Measurements from ENCODE around the gene TMEM109.
A peak's percentile ranks its signal among the peaks of the same experiment; 100 is the strongest.

The TMEM109 gene

GRCh38 chr11:60871378-60872061 lies 42.4 kb upstream of the TMEM109 start:
- peak; percentile 16 for TF ChIP-seq CTCF (IDR thresholded peaks at IDR 0.05)
- no peak overlapping the region for H3K9ac ChIP-seq
- peak overlapping the region; percentile 29 for H3K4me3 ChIP-seq (ENCODE audit: low read depth, low read length)
- H3K27me3 ChIP-seq (ENCODE audit: control insufficient read depth, insufficient read depth, low read length): no peaks in the 10 kb centered on the region
- peak overlapping the region; percentile 24 for H3K4me2 ChIP-seq (ENCODE audit: low read length)
- H3K4me1 ChIP-seq: peaks cover 63% of the 10 kb centered on the region
- no peak overlapping the region for H2AFZ ChIP-seq
- H3K27ac ChIP-seq: peak overlapping the region; percentile 99
- H3K79me2 ChIP-seq: peaks cover 6% of the 10 kb centered on the region
- no peaks in the 10 kb centered on the region for H3K9me3 ChIP-seq (ENCODE audit: control insufficient read depth, low read length)
- no peaks in the 10 kb centered on the region for H3K36me3 ChIP-seq (ENCODE audit: control insufficient read depth, insufficient read depth, low read length)

- Histone ChIP-seq H3K27me3 (ENCODE audit: control insufficient read depth, insufficient read depth, low read length) (no peaks in the 10 kb centered on the region), H3K9ac (no peak overlapping the region), H2AFZ (no peak overlapping the region), H3K9me3 (ENCODE audit: control insufficient read depth, low read length) (no peaks in the 10 kb centered on the region), H3K4me3 (ENCODE audit: low read depth, low read length) (no peak overlapping the region), H3K4me2 (ENCODE audit: low read length) (peak overlapping the region; percentile 54), H3K79me2 (peaks cover 6% of the 10 kb centered on the region), H3K4me1 (peaks cover 61% of the 10 kb centered on the region), H3K27ac (peak overlapping the region; percentile 99), H3K36me3 (ENCODE audit: control insufficient read depth, insufficient read depth, low read length) (no peaks in the 10 kb centered on the region)
- no peak for TF ChIP-seq CTCF (IDR thresholded peaks at IDR 0.05)
Observed at GRCh38 chr11:60872124-60872960, 41.6 kb upstream of the TMEM109 start.

GRCh38 chr11:60872961-60873524 lies 40.9 kb upstream of the TMEM109 start:
- peaks cover 6% of the 10 kb centered on the region for H3K79me2 ChIP-seq
- H3K4me1 ChIP-seq: peaks cover 57% of the 10 kb centered on the region
- H3K9ac ChIP-seq: no peak overlapping the region
- H3K27ac ChIP-seq: peak overlapping the region; percentile 99
- no peak overlapping the region for H3K4me3 ChIP-seq (ENCODE audit: low read depth, low read length)
- TF ChIP-seq CTCF (IDR thresholded peaks at IDR 0.05): no peak
- no peaks in the 10 kb centered on the region for H3K36me3 ChIP-seq (ENCODE audit: control insufficient read depth, insufficient read depth, low read length)
- no peaks in the 10 kb centered on the region for H3K9me3 ChIP-seq (ENCODE audit: control insufficient read depth, low read length)
- H2AFZ ChIP-seq: no peak overlapping the region
- no peaks in the 10 kb centered on the region for H3K27me3 ChIP-seq (ENCODE audit: control insufficient read depth, insufficient read depth, low read length)
- peak overlapping the region; percentile 54 for H3K4me2 ChIP-seq (ENCODE audit: low read length)

GRCh38 chr11:60873533-60873932 lies 40.4 kb upstream of the TMEM109 start:
- H3K4me1 ChIP-seq: peaks cover 57% of the 10 kb centered on the region
- H2AFZ ChIP-seq: no peak overlapping the region
- no peak for TF ChIP-seq CTCF (IDR thresholded peaks at IDR 0.05)
- H3K4me2 ChIP-seq (ENCODE audit: low read length): peak overlapping the region; percentile 54
- H3K4me3 ChIP-seq (ENCODE audit: low read depth, low read length): no peak overlapping the region
- H3K27me3 ChIP-seq (ENCODE audit: control insufficient read depth, insufficient read depth, low read length): no peaks in the 10 kb centered on the region
- peaks cover 6% of the 10 kb centered on the region for H3K79me2 ChIP-seq
- H3K27ac ChIP-seq: peak overlapping the region; percentile 99
- no peak overlapping the region for H3K9ac ChIP-seq
- H3K36me3 ChIP-seq (ENCODE audit: control insufficient read depth, insufficient read depth, low read length): no peaks in the 10 kb centered on the region
- no peaks in the 10 kb centered on the region for H3K9me3 ChIP-seq (ENCODE audit: control insufficient read depth, low read length)

Measured in parathyroid adenoma (tissue), 2 donors.